PC-9 (cell line): ENCODE results near the gene ZBTB7C.

Experiments used
- CTCF ChIP-seq: fragments of 200-600 bp; sonication (generic); conservative IDR thresholded peaks from 2 replicates; pipeline ENCODE4 v1.6.1; 2017; ENCODE audit warnings: mixed run types, antibody characterized with exemption, mild to moderate bottlenecking, moderate library complexity
- EZH2 ChIP-seq: fragments of 200-600 bp; sonication (generic); IDR thresholded peaks from 2 replicates; pipeline ENCODE4 v1.8.0; 2017; ENCODE audit warnings: antibody characterized with exemption, low read depth

GRCh38 chr18:48153613-48154481, 255.3 kb downstream of the ZBTB7C start:
- TF ChIP-seq EZH2 = no peak
- TF ChIP-seq CTCF = no peak
